ENCODE data around the gene SLC10A6. TPM values are rescaled to one million over a fixed set of nuclear protein-coding genes. Genes with fewer than 3 reads are reported as not detected.
A peak's percentile ranks its signal among the peaks of the same experiment; 100 is the strongest.

SLC10A6 gene, protein sequence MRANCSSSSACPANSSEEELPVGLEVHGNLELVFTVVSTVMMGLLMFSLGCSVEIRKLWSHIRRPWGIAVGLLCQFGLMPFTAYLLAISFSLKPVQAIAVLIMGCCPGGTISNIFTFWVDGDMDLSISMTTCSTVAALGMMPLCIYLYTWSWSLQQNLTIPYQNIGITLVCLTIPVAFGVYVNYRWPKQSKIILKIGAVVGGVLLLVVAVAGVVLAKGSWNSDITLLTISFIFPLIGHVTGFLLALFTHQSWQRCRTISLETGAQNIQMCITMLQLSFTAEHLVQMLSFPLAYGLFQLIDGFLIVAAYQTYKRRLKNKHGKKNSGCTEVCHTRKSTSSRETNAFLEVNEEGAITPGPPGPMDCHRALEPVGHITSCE
- total RNA-seq (not detected in 2 replicates), polyA plus RNA-seq (0.04 TPM in 1 of 2 replicates, not detected in the other), polyA minus RNA-seq (not detected in 2 replicates), Bru-seq, nascent RNA (percentile 16 among the genes with signal in this experiment), BruChase-seq, experiment 1, labeled RNA remaining after a 6-hour chase (percentile 13 among the genes with signal in this experiment), BruChase-seq, experiment 2, labeled RNA remaining after a 2-hour chase (percentile 4 among the genes with signal in this experiment)
- polyA plus RNA-seq (2011; cell fraction: cytosol; rRNA removed) = not detected in 2 replicates
- polyA plus RNA-seq (2011; cell fraction: nucleus; rRNA removed) = 0.09 TPM in 1 of 2 replicates, not detected in the other
- not detected in 2 replicates for polyA plus RNA-seq (2012)
- not detected for polyA minus RNA-seq (2011; cell fraction: cytosol; rRNA and poly(A)+ RNA removed)
- polyA minus RNA-seq (2011; cell fraction: nucleus; rRNA and poly(A)+ RNA removed) = not detected in 2 replicates
- long read RNA-seq = 0 reads

DNA sequence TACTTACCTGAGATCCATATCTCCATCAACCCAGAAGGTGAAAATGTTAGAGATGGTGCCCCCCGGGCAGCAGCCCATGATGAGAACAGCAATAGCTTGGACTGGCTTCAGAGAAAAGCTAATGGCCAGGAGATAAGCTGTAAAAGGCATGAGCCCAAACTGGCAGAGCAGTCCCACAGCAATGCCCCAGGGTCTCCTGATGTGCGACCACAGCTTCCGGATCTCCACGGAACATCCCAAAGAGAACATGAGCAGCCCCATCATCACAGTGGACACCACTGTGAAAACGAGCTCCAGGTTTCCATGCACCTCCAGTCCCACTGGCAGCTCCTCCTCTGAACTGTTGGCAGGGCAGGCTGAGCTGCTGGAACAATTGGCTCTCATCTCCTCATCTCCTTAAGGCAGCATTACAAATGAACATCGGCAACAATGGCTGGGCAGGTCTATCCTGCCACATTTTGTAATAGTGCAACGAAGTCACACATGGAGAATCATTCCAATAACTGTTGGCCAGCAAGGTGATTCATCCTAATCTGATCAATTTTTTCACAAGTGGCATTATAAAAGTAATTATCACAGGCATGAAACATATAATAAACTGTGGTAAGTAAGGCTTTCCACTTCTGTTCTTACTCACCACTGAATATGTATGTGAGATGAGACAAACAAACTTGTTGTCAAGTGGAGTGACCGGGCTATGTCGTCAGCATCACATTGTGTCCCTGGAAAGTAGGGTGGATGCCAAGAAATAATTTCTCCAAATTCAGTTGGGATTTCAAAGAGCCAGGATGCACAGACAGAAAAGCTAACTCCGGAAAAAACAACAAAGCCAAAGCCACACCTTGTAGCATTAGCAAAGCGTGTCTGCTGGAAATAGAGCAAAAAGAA, at the start of gene SLC10A6:
Gene SLC10A6 (minus strand): TSS at position 653 of the 888 bp plus-strand sequence. CDS start 269 bp downstream, at position 384.
- CTCF ChIA-PET = interaction anchor here (1.2 kb wide), 1 partner anchor 350 kb away, joined by 4 read pairs; no protein-coding TSS in a partner anchor
- no peak within 1 kb of the TSS for H2AFZ ChIP-seq (ENCODE audit: low read depth, low read length)
- no peaks in the 10 kb centered on the region for H3K36me3 ChIP-seq (ENCODE audit: control insufficient read depth in 2 of 2, extremely low read depth in 1 of 2, insufficient read depth in 2 of 2, low read length in 2 of 2)
- no peaks in the 10 kb centered on the region for H3K9me1 ChIP-seq (replicated peaks; ENCODE audit: control insufficient read depth, extremely low read depth, insufficient read depth, low read length)
- dilution Hi-C loops (cut with MboI; ENCODE audit: extremely low pct_ligation_motif_present, low sequenced_read_pairs) (no loop called here), intact Hi-C loops (cut with micrococcal nuclease) (no loop called here)
- H3K9me3 ChIP-seq (replicated peaks; ENCODE audit: control insufficient read depth, insufficient read depth, low read length) = no peaks in the 10 kb centered on the region
- DNase-seq (ENCODE audit: low read depth, low spot score) (peak; percentile 31), FAIRE-seq (no peak)
- peaks cover 0 to 2% of the 10 kb centered on the region in 2 experiments for H3K27me3 ChIP-seq (ENCODE audit: control insufficient read depth in 2 of 2, insufficient read depth in 2 of 2, low read length in 2 of 2)
- POLR2A ChIA-PET = no interaction called here
- TF ChIP-seq JUN (IDR thresholded peaks at IDR 0.05; ENCODE audit: borderline replicate concordance, insufficient read depth, insufficient read length, low read depth) (no peak), MYC (IDR thresholded peaks at IDR 0.05; ENCODE audit: low read depth, low read length) (no peak), POLR2AphosphoS5 (IDR thresholded peaks at IDR 0.05; ENCODE audit: insufficient read depth, low read depth, low read length) (no peak), POLR2A (IDR thresholded peaks at IDR 0.05; ENCODE audit: low read depth, low read length) (no peak), EZH2 (IDR thresholded peaks at IDR 0.05; ENCODE audit: borderline replicate concordance, low read depth, low read length, severe bottlenecking) (no peak), FOS (IDR thresholded peaks at IDR 0.05; ENCODE audit: borderline replicate concordance, insufficient read depth, low read length) (no peak), GATA2 (IDR thresholded peaks at IDR 0.05; ENCODE audit: insufficient read depth, insufficient read length, low read depth, low read length) (no peak)
- TF ChIP-seq, protein P1, sequence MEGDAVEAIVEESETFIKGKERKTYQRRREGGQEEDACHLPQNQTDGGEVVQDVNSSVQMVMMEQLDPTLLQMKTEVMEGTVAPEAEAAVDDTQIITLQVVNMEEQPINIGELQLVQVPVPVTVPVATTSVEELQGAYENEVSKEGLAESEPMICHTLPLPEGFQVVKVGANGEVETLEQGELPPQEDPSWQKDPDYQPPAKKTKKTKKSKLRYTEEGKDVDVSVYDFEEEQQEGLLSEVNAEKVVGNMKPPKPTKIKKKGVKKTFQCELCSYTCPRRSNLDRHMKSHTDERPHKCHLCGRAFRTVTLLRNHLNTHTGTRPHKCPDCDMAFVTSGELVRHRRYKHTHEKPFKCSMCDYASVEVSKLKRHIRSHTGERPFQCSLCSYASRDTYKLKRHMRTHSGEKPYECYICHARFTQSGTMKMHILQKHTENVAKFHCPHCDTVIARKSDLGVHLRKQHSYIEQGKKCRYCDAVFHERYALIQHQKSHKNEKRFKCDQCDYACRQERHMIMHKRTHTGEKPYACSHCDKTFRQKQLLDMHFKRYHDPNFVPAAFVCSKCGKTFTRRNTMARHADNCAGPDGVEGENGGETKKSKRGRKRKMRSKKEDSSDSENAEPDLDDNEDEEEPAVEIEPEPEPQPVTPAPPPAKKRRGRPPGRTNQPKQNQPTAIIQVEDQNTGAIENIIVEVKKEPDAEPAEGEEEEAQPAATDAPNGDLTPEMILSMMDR (IDR thresholded peaks at IDR 0.05; ENCODE audit: extremely low read depth in 1 of 2, insufficient read depth in 1 of 2, low read depth in 1 of 2, low read length in 2 of 2) = no peak
- TF ChIP-seq, protein P2, sequence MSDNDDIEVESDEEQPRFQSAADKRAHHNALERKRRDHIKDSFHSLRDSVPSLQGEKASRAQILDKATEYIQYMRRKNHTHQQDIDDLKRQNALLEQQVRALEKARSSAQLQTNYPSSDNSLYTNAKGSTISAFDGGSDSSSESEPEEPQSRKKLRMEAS (IDR thresholded peaks at IDR 0.05; ENCODE audit: insufficient read depth, insufficient read length) = no peak
- no peak within 1 kb of the TSS for H3K4me2 ChIP-seq (ENCODE audit: insufficient read depth, low read length)
- peaks cover 14% of the 10 kb centered on the region for H3K4me1 ChIP-seq (ENCODE audit: control insufficient read depth, extremely low read depth, insufficient read depth, low read length)
- H3K79me2 ChIP-seq (ENCODE audit: control insufficient read depth, insufficient read depth, low read length) = no peaks in the 10 kb centered on the region
- no peak within 1 kb of the TSS for H3K27ac ChIP-seq (ENCODE audit: insufficient read depth, low read depth, low read length)
- H3K9ac ChIP-seq (replicated peaks; ENCODE audit: extremely low read depth, insufficient read depth, low read length) = no peak within 1 kb of the TSS
- H3K4me3 ChIP-seq (replicated peaks in 1 of 3; ENCODE audit: insufficient read depth in 1 of 3, low read depth in 1 of 3, low read length in 3 of 3) = no peak within 1 kb of the TSS
- no TSS peak for BruUV-seq (replicated peaks)
- H4K20me1 ChIP-seq (replicated peaks; ENCODE audit: control insufficient read depth, extremely low read depth, insufficient read depth, low read length) = no peaks in the 10 kb centered on the region

Data from endothelial cell of umbilical vein (primary cell).